Measurements from ENCODE around the gene PRPF39. TPM values are rescaled to one million over a fixed set of nuclear protein-coding genes. Genes with fewer than 3 reads are reported as not detected.

The PRPF39 gene
- total RNA-seq, 1 donor = 32.7 TPM

DNA sequence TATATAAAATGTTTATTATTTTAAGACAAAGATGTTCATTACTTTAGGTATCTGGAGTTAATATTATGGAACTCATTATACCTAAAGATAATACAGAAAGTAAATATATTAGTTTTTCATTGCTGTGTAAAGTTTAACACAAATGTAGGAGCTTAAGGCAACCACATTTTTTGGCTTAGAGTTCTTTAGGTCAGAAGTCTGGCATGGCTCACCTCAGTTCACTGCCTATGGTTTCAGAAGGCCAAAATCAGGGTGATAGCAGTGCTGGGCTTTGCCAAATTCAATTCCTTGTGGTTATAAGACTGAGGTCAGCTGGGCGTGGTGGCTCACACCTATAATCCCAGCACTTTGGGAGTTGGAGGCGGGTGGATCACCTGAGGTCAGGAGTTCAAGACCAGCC lies 35.5 kb upstream of the PRPF39 start:
- DNase-seq (ENCODE audit: low read depth) = no peak
- TF ChIP-seq, protein P1, sequence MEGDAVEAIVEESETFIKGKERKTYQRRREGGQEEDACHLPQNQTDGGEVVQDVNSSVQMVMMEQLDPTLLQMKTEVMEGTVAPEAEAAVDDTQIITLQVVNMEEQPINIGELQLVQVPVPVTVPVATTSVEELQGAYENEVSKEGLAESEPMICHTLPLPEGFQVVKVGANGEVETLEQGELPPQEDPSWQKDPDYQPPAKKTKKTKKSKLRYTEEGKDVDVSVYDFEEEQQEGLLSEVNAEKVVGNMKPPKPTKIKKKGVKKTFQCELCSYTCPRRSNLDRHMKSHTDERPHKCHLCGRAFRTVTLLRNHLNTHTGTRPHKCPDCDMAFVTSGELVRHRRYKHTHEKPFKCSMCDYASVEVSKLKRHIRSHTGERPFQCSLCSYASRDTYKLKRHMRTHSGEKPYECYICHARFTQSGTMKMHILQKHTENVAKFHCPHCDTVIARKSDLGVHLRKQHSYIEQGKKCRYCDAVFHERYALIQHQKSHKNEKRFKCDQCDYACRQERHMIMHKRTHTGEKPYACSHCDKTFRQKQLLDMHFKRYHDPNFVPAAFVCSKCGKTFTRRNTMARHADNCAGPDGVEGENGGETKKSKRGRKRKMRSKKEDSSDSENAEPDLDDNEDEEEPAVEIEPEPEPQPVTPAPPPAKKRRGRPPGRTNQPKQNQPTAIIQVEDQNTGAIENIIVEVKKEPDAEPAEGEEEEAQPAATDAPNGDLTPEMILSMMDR (IDR thresholded peaks at IDR 0.05; ENCODE audit: insufficient read depth, low read length) = no peak
- H3K4me3 ChIP-seq (ENCODE audit: low read depth, low read length) = no peak overlapping the region

DNA sequence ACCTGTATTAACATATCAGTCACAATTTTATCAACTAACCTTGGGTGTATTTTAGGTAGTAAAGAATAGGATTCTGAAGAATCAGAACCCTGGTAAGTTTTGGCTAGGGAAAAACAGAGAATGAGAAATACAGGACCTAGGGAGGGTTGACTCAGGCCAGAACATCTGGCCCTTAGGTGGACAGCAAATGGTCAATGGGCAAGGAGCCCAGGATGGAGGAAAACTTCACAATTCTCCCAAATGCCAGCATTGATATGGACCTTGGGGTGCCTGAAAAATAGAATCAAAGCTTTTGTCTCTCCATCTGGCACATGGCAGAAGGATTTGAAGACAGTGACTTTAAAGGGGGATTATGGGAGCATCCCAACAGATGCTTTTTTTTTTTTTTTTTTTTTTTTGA lies 32.7 kb upstream of the PRPF39 start:
- TF ChIP-seq, protein P1 (IDR thresholded peaks at IDR 0.05; ENCODE audit: insufficient read depth, low read length) = no peak
- DNase-seq (ENCODE audit: low read depth) = peak; percentile 19
- H3K4me3 ChIP-seq (ENCODE audit: low read depth, low read length) = no peak overlapping the region

DNA sequence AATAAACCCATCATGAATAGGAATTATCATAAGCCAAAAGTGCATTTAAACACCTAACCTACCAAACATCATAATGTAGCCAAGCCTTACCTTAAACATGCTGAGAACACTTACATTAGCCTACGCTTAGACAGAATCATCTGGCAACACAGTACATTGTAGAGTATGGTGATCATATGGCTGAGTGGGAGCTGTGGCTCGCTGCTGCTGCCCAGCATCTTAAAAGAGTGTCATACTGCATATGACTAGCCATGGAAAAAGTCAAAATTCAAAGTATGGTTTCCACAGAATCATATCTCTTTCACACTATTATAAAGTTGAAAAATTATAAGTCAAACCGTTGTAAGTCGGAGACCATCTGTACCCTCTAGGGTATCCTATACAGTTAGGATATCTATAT lies 32.0 kb upstream of the PRPF39 start:
- TF ChIP-seq, protein P1 (IDR thresholded peaks at IDR 0.05; ENCODE audit: insufficient read depth, low read length) = no peak
- H3K4me3 ChIP-seq (ENCODE audit: low read depth, low read length) = no peak overlapping the region
- DNase-seq (ENCODE audit: low read depth) = no peak

DNA sequence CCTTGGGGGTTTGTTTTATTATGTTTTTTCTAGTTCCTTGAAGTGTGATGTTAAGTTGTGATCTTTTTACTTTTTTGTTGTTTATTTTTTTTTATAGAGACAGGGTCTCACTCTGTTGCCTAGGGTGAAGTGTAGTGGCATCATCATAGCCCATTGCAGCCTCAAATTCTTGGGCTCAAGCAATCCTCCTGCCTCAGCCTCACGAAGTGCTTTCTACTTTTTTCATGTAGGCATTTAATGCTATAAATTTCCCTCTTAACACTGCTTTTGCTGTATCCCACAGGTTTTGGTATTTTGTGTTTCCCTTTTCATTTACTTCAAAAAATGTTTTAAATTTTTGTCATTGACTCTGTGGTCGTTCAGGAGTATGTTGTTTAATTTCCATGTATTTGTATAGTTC lies 26.6 kb upstream of the PRPF39 start:
- TF ChIP-seq, protein P1 (IDR thresholded peaks at IDR 0.05; ENCODE audit: insufficient read depth, low read length) = no peak
- no peak overlapping the region for H3K4me3 ChIP-seq (ENCODE audit: low read depth, low read length)
- DNase-seq (ENCODE audit: low read depth) = no peak

DNA sequence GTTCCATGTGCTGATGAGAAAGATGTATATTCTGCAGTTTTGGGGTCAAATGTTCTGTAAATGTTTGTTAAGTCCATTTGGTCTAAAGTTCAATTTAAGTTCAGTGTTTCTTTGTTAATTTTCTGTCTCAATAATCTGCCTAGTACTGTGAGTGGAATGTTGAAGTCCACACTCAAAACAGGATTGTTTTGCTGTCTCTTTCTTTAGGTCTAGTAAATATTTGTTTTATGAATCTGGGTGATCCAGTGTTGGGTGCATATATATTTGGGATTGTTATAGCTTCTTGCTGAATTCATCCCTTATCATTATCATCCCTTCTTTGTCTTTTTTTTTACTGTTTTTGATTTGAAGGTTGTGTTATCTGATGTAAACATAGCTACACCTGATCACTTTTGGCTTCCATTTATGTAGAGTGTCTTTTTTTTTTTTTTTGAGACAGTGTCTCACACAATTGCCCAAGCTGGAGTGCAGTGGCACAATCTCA lies 26.0 kb upstream of the PRPF39 start:
- H3K4me3 ChIP-seq (ENCODE audit: low read depth, low read length) = no peak overlapping the region
- TF ChIP-seq, protein P1 (IDR thresholded peaks at IDR 0.05; ENCODE audit: insufficient read depth, low read length) = no peak
- DNase-seq (ENCODE audit: low read depth) = no peak

DNA sequence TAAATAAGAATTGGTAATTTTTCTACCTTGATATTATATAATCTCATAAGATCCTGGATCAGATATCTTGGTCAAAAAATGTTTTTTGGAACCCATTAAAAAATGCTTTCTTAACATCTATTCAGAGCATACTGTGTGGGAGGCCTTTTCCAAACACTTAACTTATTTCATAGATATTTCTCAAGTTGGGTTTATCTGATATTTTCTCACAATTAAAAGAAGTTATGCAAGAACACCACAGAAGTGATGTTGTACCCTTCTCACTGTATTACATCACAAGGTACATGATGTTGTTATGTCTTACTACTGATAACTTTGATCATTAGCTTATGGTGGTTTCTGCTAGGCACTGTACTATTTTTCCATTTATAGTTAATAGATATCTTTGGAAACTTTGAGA lies 23.4 kb upstream of the PRPF39 start:
- DNase-seq (ENCODE audit: low read depth) = no peak
- no peak overlapping the region for H3K4me3 ChIP-seq (ENCODE audit: low read depth, low read length)
- TF ChIP-seq, protein P1 (IDR thresholded peaks at IDR 0.05; ENCODE audit: insufficient read depth, low read length) = no peak

DNA sequence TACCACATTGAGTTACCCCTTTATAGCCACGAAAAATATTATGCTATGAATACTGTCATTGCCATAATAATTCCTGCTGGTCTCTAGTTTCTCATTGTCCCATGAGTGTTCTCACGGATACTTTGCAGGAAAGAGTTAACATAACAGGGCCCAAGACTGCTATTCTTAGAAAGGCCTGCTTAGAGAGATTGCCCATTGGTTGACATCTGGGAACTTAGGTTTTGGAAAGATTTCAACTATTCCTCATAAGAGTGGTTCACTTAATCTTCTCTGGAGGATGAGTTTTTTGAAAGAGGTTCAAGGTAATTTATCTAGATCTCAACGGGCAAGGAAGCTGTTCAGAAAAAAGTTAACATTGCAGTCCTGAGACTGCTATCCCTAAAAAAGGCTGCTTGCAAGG lies 18.4 kb upstream of the PRPF39 start:
- no peak overlapping the region for H3K4me3 ChIP-seq (ENCODE audit: low read depth, low read length)
- TF ChIP-seq, protein P1 (IDR thresholded peaks at IDR 0.05; ENCODE audit: insufficient read depth, low read length) = no peak
- DNase-seq (ENCODE audit: low read depth) = peak; percentile 10
